Ovary (tissue), 3 donors: Measurements from ENCODE around the gene ESAM.

ENCODE experiments used
- EP300 ChIP-seq: sonication (generic); formaldehyde crosslinking; IDR thresholded peaks from one replicate; pipeline ENCODE4 v1.6.1; 2017; ENCODE audit warnings: antibody characterized with exemption
- TF ChIP-seq, protein P1 (sequence below), 3 donors: fragments of 450-650 bp in 2 of 3; fragments of 200-600 bp in 1 of 3; IDR thresholded peaks; one replicate each; pipeline versions ENCODE4 v1.5.1 to v1.8.0; 2016 to 2022; ENCODE audit warnings: antibody characterized with exemption in 3 of 3, mild to moderate bottlenecking in 1 of 3
- donor health status: DM: no; HTN: no; CAD: no.

- TF ChIP-seq, protein P1, sequence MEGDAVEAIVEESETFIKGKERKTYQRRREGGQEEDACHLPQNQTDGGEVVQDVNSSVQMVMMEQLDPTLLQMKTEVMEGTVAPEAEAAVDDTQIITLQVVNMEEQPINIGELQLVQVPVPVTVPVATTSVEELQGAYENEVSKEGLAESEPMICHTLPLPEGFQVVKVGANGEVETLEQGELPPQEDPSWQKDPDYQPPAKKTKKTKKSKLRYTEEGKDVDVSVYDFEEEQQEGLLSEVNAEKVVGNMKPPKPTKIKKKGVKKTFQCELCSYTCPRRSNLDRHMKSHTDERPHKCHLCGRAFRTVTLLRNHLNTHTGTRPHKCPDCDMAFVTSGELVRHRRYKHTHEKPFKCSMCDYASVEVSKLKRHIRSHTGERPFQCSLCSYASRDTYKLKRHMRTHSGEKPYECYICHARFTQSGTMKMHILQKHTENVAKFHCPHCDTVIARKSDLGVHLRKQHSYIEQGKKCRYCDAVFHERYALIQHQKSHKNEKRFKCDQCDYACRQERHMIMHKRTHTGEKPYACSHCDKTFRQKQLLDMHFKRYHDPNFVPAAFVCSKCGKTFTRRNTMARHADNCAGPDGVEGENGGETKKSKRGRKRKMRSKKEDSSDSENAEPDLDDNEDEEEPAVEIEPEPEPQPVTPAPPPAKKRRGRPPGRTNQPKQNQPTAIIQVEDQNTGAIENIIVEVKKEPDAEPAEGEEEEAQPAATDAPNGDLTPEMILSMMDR (IDR thresholded peaks at IDR 0.05), result no peak
- no peak for TF ChIP-seq EP300
These were observed 45.1 kb upstream of the ESAM start for GRCh38 chr11:124807201-124807600.
